Gastrocnemius medialis (tissue), 4 donors: ENCODE data around the gene RNPS1. TPM values are rescaled to one million over a fixed set of nuclear protein-coding genes. Genes with fewer than 3 reads are reported as not detected.

ENCODE experiments used
- ATAC-seq, 2 donors: fragments of 150-250 bp; one replicate each; pipeline ENCODE4 v1.9.1; 2016
- DNase-seq, 2 donors: peaks; one replicate each; pipeline ENCODE4 v3.0.0-alpha.2; 2019
- H3K27ac ChIP-seq, 4 donors: fragments of 200-600 bp; sonication (generic); 1 replicate in 1 of 4; 2 replicates in 3 of 4; pipeline ENCODE4 v1.5.1; 2016 to 2018; ENCODE audit warnings: mild to moderate bottlenecking in 2 of 4, moderate library complexity in 1 of 4
- H3K27me3 ChIP-seq, 3 donors: fragments of 200-600 bp; sonication (generic) in 2 of 3; 1 replicate in 1 of 3; 2 replicates in 2 of 3; pipeline versions ENCODE4 v1.5.1 to v1.6.0; 2016 to 2019; ENCODE audit warnings: mild to moderate bottlenecking in 1 of 3, moderate library complexity in 1 of 3
- H3K36me3 ChIP-seq, 2 donors: fragments of 200-600 bp; sonication (generic) in 1 of 2; one replicate each; pipeline ENCODE4 v1.5.1; 2017 to 2018
- H3K4me1 ChIP-seq, 2 donors: fragments of 200-600 bp; sonication (generic) in 1 of 2; one replicate each; pipeline ENCODE4 v1.5.1; 2016 to 2017; ENCODE audit warnings: mild to moderate bottlenecking in 2 of 2
- H3K4me3 ChIP-seq, 4 donors: fragments of 200-600 bp; sonication (generic) in 3 of 4; 1 replicate in 1 of 4; 2 replicates in 3 of 4; pipeline ENCODE4 v1.5.1; 2016 to 2019; ENCODE audit warnings: mild to moderate bottlenecking in 2 of 4
- H3K9me3 ChIP-seq, 3 donors: fragments of 200-600 bp; sonication (generic) in 2 of 3; 1 replicate in 1 of 3; 2 replicates in 2 of 3; pipeline ENCODE4 v1.5.1; 2016 to 2019
- POLR2A ChIP-seq, 2 donors: fragments of 450-650 bp; IDR thresholded peaks; one replicate each; pipeline ENCODE4 v1.6.1; 2017; ENCODE audit warnings: antibody characterized with exemption in 2 of 2, mild to moderate bottlenecking in 2 of 2, moderate library complexity in 2 of 2
- in situ Hi-C, 4 donors: fragments of 200-750 bp; cut with MboI; loops; one replicate each; pipeline versions ENCODE4 v1.15.0 to v1.8.0; 2017; ENCODE audit warnings: low sequenced_read_pairs in 4 of 4
- intact Hi-C: fragments of 100-400 bp; cut with DNase I; formaldehyde crosslinking; loops from one replicate; pipeline ENCODE4 v1.15.1; 2023; ENCODE audit warnings: low total_unique reads
- total RNA-seq, 4 donors: library from RNA; depleted of rRNA; stranded (reverse); fragments of >200 nt; gene quantifications; one replicate each; pipeline versions ENCODE4 v1.1.0 to v1.2.3, GENCODE V29; 2016
- TF ChIP-seq, protein P1 (sequence below), 5 experiments: fragments of 450-650 bp in 3 of 5; fragments of 200-600 bp in 2 of 5; sonication (generic) in 2 of 5; IDR thresholded peaks in 4 of 5; conservative IDR thresholded peaks in 1 of 5; 1 replicate in 4 of 5; 2 replicates in 1 of 5; pipeline ENCODE4 v1.5.1; 2016 to 2019; ENCODE audit warnings: antibody characterized with exemption in 5 of 5, mild to moderate bottlenecking in 3 of 5, moderate library complexity in 3 of 5

The RNPS1 gene
- total RNA-seq, 4 donors from 2014 or later = 158 to 222 (median 172) TPM

DNA sequence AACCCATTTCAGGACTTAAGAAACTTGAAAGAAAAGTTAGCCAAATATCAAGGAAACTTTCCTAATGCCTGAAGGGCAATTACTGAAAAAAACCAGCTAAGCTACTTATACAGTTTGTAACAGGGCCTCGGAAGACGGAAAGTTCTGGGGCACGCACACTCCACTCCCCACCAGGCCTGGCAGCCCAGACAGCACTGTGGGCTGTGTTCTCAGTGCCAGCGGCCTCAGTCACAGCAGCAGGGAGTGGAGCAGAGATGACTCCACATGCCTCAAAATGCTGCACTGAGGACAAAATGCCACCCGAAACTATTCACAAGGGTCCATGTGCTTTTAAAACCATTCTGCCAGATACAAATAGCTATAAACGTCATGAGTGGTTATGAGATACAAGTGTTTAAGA, 10.2 kb downstream of the RNPS1 start:
- ATAC-seq (no peak), DNase-seq (no peak)
- Histone ChIP-seq H3K9me3 (no peaks in the 10 kb centered on the region), H3K36me3 (peaks cover 6 to 98% of the 10 kb centered on the region in 2 donors), H3K27ac (no peak overlapping the region), H3K4me3 (no peak overlapping the region), H3K27me3 (no peaks in the 10 kb centered on the region), H3K4me1 (no peaks in the 10 kb centered on the region)
- in situ Hi-C loops = no loop called here
- intact Hi-C loops = no loop called here
- TF ChIP-seq POLR2A (IDR thresholded peaks at IDR 0.05) = no peak

DNA sequence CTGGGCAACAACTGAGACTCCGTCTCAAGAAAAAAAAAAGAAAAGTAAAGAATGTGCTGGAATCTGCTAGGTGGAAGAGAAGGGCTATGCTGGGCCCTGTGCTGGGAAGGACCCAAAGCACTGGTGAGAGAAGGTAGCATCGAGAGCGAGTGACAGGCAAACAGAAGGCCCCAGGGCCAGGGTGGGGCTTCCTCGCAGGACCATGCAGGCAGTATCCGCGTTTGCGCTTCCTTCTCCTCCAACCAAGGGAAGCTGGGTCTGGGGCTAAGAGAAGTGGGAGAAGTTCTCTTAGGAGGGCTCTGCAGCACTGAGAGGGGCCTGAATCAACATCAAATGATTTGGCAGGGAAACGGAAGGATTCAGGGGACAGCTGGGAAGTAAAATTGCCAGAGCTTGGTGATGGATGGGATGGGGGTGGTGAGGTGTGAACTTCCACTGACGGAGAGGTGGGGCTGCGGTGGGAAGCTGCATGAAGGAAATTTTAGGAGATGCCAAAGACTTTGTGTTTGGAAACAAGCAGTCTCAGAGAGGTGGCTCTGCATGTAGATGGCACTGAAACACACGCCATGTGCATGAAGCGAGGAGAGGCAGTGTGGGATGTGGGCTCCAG, 11.3 kb downstream of the RNPS1 start:
- Histone ChIP-seq H3K9me3 (no peaks in the 10 kb centered on the region), H3K27me3 (no peaks in the 10 kb centered on the region), H3K4me1 (peaks cover 9 to 10% of the 10 kb centered on the region in 2 donors), H3K27ac (no peak overlapping the region), H3K4me3 (no peak overlapping the region), H3K36me3 (peaks cover 2 to 89% of the 10 kb centered on the region in 2 donors)
- DNase-seq (no peak), ATAC-seq (no peak)
- in situ Hi-C loops = no loop called here
- intact Hi-C loops = no loop called here
- no peak for TF ChIP-seq POLR2A (IDR thresholded peaks at IDR 0.05)
- TF ChIP-seq, protein P1, sequence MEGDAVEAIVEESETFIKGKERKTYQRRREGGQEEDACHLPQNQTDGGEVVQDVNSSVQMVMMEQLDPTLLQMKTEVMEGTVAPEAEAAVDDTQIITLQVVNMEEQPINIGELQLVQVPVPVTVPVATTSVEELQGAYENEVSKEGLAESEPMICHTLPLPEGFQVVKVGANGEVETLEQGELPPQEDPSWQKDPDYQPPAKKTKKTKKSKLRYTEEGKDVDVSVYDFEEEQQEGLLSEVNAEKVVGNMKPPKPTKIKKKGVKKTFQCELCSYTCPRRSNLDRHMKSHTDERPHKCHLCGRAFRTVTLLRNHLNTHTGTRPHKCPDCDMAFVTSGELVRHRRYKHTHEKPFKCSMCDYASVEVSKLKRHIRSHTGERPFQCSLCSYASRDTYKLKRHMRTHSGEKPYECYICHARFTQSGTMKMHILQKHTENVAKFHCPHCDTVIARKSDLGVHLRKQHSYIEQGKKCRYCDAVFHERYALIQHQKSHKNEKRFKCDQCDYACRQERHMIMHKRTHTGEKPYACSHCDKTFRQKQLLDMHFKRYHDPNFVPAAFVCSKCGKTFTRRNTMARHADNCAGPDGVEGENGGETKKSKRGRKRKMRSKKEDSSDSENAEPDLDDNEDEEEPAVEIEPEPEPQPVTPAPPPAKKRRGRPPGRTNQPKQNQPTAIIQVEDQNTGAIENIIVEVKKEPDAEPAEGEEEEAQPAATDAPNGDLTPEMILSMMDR (IDR thresholded peaks at IDR 0.05 in 4 of 5, conservative IDR thresholded peaks at IDR 0.05 in 1 of 5) = no peak

DNA sequence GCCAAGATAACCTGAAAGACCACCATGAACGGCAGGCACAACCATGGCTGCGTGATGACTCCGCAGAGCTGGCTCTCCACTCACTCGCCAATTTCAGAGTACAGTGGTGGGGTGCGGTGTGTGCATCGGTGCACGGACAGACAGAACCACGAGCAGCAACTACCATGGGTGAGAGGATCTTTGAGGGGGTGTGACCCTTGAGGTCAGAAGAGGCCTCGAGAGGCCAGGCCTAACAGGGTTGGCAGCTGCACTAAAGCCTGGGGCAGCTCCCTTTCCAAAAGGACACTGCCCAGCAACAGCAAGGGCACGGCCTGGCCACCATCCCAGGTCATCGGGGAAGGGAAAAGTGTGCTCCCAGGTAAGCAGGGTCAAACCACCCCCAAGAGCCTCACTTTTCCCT, 14.6 kb downstream of the RNPS1 start:
- TF ChIP-seq, protein P1 (IDR thresholded peaks at IDR 0.05 in 4 of 5, conservative IDR thresholded peaks at IDR 0.05 in 1 of 5) = no peak
- TF ChIP-seq POLR2A (IDR thresholded peaks at IDR 0.05) = no peak
- intact Hi-C loops (no loop called here), in situ Hi-C loops (no loop called here)
- Histone ChIP-seq H3K4me1 (peaks cover 20 to 22% of the 10 kb centered on the region in 2 donors), H3K9me3 (no peaks in the 10 kb centered on the region), H3K4me3 (no peak overlapping the region), H3K27ac (no peak overlapping the region), H3K36me3 (peaks cover 0 to 57% of the 10 kb centered on the region in 2 donors), H3K27me3 (no peaks in the 10 kb centered on the region)
- no peak for DNase-seq
- no peak for ATAC-seq

DNA sequence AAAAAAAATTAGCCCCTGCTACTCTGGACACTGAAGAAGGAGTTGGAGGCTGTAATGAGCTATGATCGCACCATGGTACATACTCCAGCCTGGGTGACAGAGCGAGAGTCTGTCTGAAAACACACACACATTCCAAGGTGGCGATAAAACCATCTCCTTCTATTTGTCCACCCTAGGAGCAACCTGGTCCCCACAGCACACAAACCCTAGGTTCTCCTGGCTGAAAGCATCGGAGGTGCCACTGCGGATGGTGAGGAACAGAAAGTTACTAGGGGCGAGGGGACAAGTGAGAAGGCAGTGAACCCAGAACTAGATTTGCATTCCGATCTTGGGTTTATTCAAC, 15.1 kb downstream of the RNPS1 start:
- no peaks in the 10 kb centered on the region for H3K27me3 ChIP-seq
- intact Hi-C loops = no loop called here
- peak overlapping the region in 1 of 4 donors; percentile 97 for H3K27ac ChIP-seq
- DNase-seq (no peak), ATAC-seq (no peak)
- TF ChIP-seq, protein P1 (IDR thresholded peaks at IDR 0.05 in 4 of 5, conservative IDR thresholded peaks at IDR 0.05 in 1 of 5) = no peak
- no peak for TF ChIP-seq POLR2A (IDR thresholded peaks at IDR 0.05)
- H3K36me3 ChIP-seq = peaks cover 0 to 52% of the 10 kb centered on the region in 2 donors
- no peak overlapping the region for H3K4me3 ChIP-seq
- in situ Hi-C loops = no loop called here
- H3K4me1 ChIP-seq = peaks cover 20 to 22% of the 10 kb centered on the region in 2 donors
- no peaks in the 10 kb centered on the region for H3K9me3 ChIP-seq

DNA sequence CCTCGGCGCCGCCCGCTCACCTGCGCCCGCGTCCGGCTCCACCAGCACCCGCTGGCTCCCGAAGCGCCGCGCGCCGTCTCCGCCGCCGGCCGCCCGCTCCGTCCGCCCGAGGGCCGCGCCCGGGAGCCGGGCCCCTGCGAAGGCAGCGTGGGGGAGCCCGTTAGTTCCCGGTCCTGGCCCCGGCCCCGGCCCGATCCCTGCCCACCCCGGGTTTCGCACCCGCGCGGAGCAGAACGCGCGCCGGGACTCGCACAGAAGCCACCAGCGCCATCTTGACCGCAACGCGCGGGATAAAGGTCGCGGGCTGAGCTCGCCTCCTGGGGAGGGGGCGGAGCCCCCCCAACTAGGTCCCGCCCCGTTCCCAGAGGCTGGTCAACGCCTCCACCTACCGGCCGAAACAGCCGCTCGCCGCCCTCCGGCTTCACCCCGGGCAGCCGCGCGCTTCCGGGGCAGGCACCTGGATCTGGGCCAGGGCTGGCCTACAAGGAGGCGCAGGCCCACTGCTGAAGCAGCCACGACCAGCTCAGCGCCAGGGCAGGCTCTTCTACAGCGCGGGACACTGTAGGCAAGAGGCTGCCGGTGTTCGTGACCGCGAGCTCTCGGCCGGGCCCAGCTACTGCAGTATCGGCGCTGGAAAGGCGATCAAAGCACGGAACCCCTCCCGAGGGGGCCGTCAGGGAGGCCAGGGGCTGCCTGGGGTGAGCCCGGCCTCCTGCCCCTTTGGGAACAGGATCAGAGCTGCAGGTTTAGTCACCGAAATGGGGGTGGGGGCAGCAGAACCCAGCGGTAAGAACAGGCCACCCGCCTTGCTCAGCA, 16.4 kb downstream of the RNPS1 start, which contains the start of gene ECI1:
ECI1 (minus strand) TSS at position 292 of the 816 bp plus-strand sequence; CDS start at position 271, 21 bp downstream.
- H3K36me3 ChIP-seq = peaks cover 0 to 42% of the 10 kb centered on the region in 2 donors
- intact Hi-C loops = loop anchor here (1.0 to 2.0 kb wide), 6 partner anchors 17 to 229 kb away; partner anchors contain the start of genes ABCA3, RNPS1 and TRAF7
- TF ChIP-seq POLR2A (IDR thresholded peaks at IDR 0.05) = peak; percentile 87 to 94
- TF ChIP-seq, protein P1 (IDR thresholded peaks at IDR 0.05 in 4 of 5, conservative IDR thresholded peaks at IDR 0.05 in 1 of 5) = peak; percentile 64 to 92 (median 87)
- no peaks in the 10 kb centered on the region for H3K27me3 ChIP-seq
- peak; percentile 92 to 96 for ATAC-seq
- H3K4me3 ChIP-seq = peak within 1 kb of the TSS; percentile 68 to 89 (median 70)
- in situ Hi-C loops = no loop called here
- peak; percentile 93 to 95 for DNase-seq
- H3K27ac ChIP-seq = peak within 1 kb of the TSS; percentile 86 to 97 (median 92)
- peaks cover 20 to 22% of the 10 kb centered on the region in 2 donors for H3K4me1 ChIP-seq
- H3K9me3 ChIP-seq = no peaks in the 10 kb centered on the region
